DOHH2 (cell line): Measurements from ENCODE around the gene FAM83E.

Experiments
- EZH2phosphoT487 ChIP-seq: fragments of 200-600 bp; sonication (generic); IDR thresholded peaks from 2 replicates; pipeline ENCODE4 v1.6.1; 2017; ENCODE audit warnings: borderline replicate concordance, mild to moderate bottlenecking, antibody characterized with exemption, low read length, moderate library complexity, mixed read lengths
- TF ChIP-seq, protein P1 (sequence below): fragments of 200-600 bp; sonication (generic); IDR thresholded peaks from one replicate; pipeline ENCODE4 v1.5.1; 2014; ENCODE audit warnings: antibody characterized with exemption, mild to moderate bottlenecking, low read depth, low read length; ENCODE audit not compliant: poor library complexity, severe bottlenecking

- TF ChIP-seq, protein P1, sequence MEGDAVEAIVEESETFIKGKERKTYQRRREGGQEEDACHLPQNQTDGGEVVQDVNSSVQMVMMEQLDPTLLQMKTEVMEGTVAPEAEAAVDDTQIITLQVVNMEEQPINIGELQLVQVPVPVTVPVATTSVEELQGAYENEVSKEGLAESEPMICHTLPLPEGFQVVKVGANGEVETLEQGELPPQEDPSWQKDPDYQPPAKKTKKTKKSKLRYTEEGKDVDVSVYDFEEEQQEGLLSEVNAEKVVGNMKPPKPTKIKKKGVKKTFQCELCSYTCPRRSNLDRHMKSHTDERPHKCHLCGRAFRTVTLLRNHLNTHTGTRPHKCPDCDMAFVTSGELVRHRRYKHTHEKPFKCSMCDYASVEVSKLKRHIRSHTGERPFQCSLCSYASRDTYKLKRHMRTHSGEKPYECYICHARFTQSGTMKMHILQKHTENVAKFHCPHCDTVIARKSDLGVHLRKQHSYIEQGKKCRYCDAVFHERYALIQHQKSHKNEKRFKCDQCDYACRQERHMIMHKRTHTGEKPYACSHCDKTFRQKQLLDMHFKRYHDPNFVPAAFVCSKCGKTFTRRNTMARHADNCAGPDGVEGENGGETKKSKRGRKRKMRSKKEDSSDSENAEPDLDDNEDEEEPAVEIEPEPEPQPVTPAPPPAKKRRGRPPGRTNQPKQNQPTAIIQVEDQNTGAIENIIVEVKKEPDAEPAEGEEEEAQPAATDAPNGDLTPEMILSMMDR = no peak
- no peak for TF ChIP-seq EZH2phosphoT487
These were observed 48.8 kb upstream of the FAM83E start for GRCh38 chr19:48663667-48664066.
